SK-N-SH (cell line): ENCODE measurements around the gene TRIM8. TPM values are rescaled to one million over a fixed set of nuclear protein-coding genes. Genes with fewer than 3 reads are reported as not detected.

Experiments
- CTCF ChIA-PET: fragments of 300-600, 350-600 bp; formaldehyde crosslinking; extraction: SDS; loops from one replicate; lab custom pipeline; 2021; lab: Yijun Ruan, JAX
- POLR2A ChIA-PET: fragments of 350-600 bp; sonication (Branson Sonifier 250); formaldehyde crosslinking; extraction: SDS; loops from one replicate; lab custom pipeline; 2020; ENCODE audit warnings: antibody characterized with exemption, inconsistent platforms; lab: Yijun Ruan, JAX
- DNase-seq: peaks from one replicate; pipeline ENCODE4 v3.0.0; 2012
- H2AFZ ChIP-seq: fragments of 200-600 bp; sonication (generic); 2 replicates; pipeline ENCODE4 v1.8.1; 2016; ENCODE audit warnings: antibody characterized with exemption, mild to moderate bottlenecking, low read depth
- H3F3A ChIP-seq: fragments of 200-600 bp; sonication (generic); replicated peaks from 2 replicates; pipeline ENCODE3; 2016; ENCODE audit warnings: antibody characterized with exemption, mild to moderate bottlenecking; ENCODE audit not compliant: insufficient read depth
- H3K27ac ChIP-seq, 2 experiments: fragments of 200-500 bp in 1 of 2; fragments of 200-600 bp in 1 of 2; sonication (Bioruptor generic) in 1 of 2; sonication (generic), shearing (Covaris generic) in 1 of 2; 2 replicates each; pipeline versions ENCODE4 v1.5.1 to v1.6.1; 2014 to 2016; ENCODE audit warnings: low read depth in 2 of 2, inconsistent platforms in 1 of 2, low read length in 1 of 2, mild to moderate bottlenecking in 1 of 2, mixed read lengths in 1 of 2
- H3K27me3 ChIP-seq: fragments of 200-600 bp; sonication (generic), shearing (Covaris generic); 2 replicates; pipeline ENCODE4 v1.6.1; 2016; ENCODE audit warnings: mixed run types; ENCODE audit not compliant: insufficient read depth
- H3K36me3 ChIP-seq, 2 experiments: fragments of 200-500 bp in 1 of 2; fragments of 200-600 bp in 1 of 2; sonication (Bioruptor generic) in 1 of 2; sonication (generic) in 1 of 2; replicated peaks in 1 of 2; 2 replicates each; pipeline versions ENCODE3 to v1.5.1; 2014 to 2016; ENCODE audit warnings: low read length in 1 of 2, mild to moderate bottlenecking in 1 of 2; ENCODE audit not compliant: insufficient read depth in 2 of 2, control insufficient read depth in 1 of 2
- H3K4me1 ChIP-seq, 2 experiments: fragments of 200-500 bp in 1 of 2; fragments of 200-600 bp in 1 of 2; sonication (Bioruptor generic) in 1 of 2; sonication (generic), shearing (Covaris generic) in 1 of 2; 2 replicates each; pipeline versions ENCODE4 v1.5.1 to v1.6.1; 2014 to 2016; ENCODE audit warnings: low read depth in 1 of 2, low read length in 1 of 2, mixed run types in 1 of 2; ENCODE audit not compliant: insufficient read depth in 2 of 2, control insufficient read depth in 1 of 2
- H3K4me2 ChIP-seq: fragments of 200-600 bp; sonication (generic), shearing (Covaris generic); 2 replicates; pipeline ENCODE4 v1.6.1; 2017; ENCODE audit warnings: mixed run types
- H3K4me3 ChIP-seq, 2 experiments: fragments of 200-500 bp in 1 of 2; fragments of 200-600 bp in 1 of 2; sonication (Bioruptor generic) in 1 of 2; sonication (generic), shearing (Covaris generic) in 1 of 2; 2 replicates each; pipeline versions ENCODE4 v1.5.1 to v1.8.1; 2014 to 2016; ENCODE audit warnings: low read depth in 2 of 2, inconsistent platforms in 1 of 2, low read length in 1 of 2, mild to moderate bottlenecking in 1 of 2, mixed read lengths in 1 of 2, moderate library complexity in 1 of 2
- H3K79me2 ChIP-seq: fragments of 200-600 bp; sonication (generic); 2 replicates; pipeline ENCODE4 v1.8.1; 2017; ENCODE audit warnings: mild to moderate bottlenecking; ENCODE audit not compliant: insufficient read depth
- H3K9ac ChIP-seq: fragments of 200-600 bp; sonication (generic); 2 replicates; pipeline ENCODE4 v1.6.1; 2017; ENCODE audit warnings: mixed run types
- H3K9me2 ChIP-seq: fragments of 200-600 bp; sonication (generic); 2 replicates; pipeline ENCODE4 v1.6.1; 2017; ENCODE audit warnings: mixed run types
- H3K9me3 ChIP-seq: fragments of 200-600 bp; sonication (generic); 2 replicates; pipeline ENCODE4 v1.6.1; 2017; ENCODE audit warnings: mixed run types, mild to moderate bottlenecking, moderate library complexity
- H4K20me1 ChIP-seq: fragments of 200-600 bp; sonication (generic); 2 replicates; pipeline ENCODE4 v1.6.1; 2017; ENCODE audit warnings: mild to moderate bottlenecking, mixed run types; ENCODE audit not compliant: insufficient read depth
- FOSL2 ChIP-seq: IDR thresholded peaks from 2 replicates; pipeline ENCODE4 v1.4.0; 2012; ENCODE audit warnings: low read depth, mild to moderate bottlenecking, moderate library complexity, borderline replicate concordance
- FOXM1 ChIP-seq: IDR thresholded peaks from 2 replicates; pipeline ENCODE4 v1.4.0; 2012; ENCODE audit warnings: low read depth, mild to moderate bottlenecking
- JUND ChIP-seq: IDR thresholded peaks from 2 replicates; pipeline ENCODE4 v1.4.0; 2012
- MEF2A ChIP-seq: IDR thresholded peaks from 2 replicates; pipeline ENCODE4 v1.4.0; 2012; ENCODE audit warnings: low read depth, borderline replicate concordance
- MXI1 ChIP-seq: IDR thresholded peaks from 2 replicates; pipeline ENCODE4 v1.6.1; 2012; ENCODE audit warnings: mild to moderate bottlenecking, low read depth, low read length, improper control_type of control experiment
- NFIC ChIP-seq: IDR thresholded peaks from 2 replicates; pipeline ENCODE4 v1.4.0; 2012; ENCODE audit warnings: borderline replicate concordance
- NRF1 ChIP-seq: IDR thresholded peaks from 2 replicates; pipeline ENCODE4 v1.6.1; 2012; ENCODE audit warnings: low read depth, mild to moderate bottlenecking, low read length
- POLR2AphosphoS5 ChIP-seq: IDR thresholded peaks from 2 replicates; pipeline ENCODE4 v1.6.1; 2012; ENCODE audit warnings: low read depth, low read length
- RAD21 ChIP-seq: IDR thresholded peaks from 2 replicates; pipeline ENCODE4 v1.6.1; 2012; ENCODE audit warnings: mild to moderate bottlenecking, low read length
- RCOR1 ChIP-seq: fragments of 150-350 bp; IDR thresholded peaks from 2 replicates; pipeline ENCODE4 v1.6.1; 2017; ENCODE audit warnings: antibody characterized with exemption, low read length
- REST ChIP-seq: IDR thresholded peaks from 2 replicates; pipeline ENCODE4 v1.6.1; 2012; ENCODE audit warnings: mild to moderate bottlenecking, low read depth, low read length, moderate library complexity
- RFX5 ChIP-seq: IDR thresholded peaks from 2 replicates; pipeline ENCODE4 v1.6.1; 2012; ENCODE audit warnings: mild to moderate bottlenecking, improper control_type of control experiment, low read length
- RXRA ChIP-seq: IDR thresholded peaks from 2 replicates; pipeline ENCODE4 v1.4.0; 2012; ENCODE audit warnings: low read depth, mild to moderate bottlenecking, borderline replicate concordance
- SIN3A ChIP-seq: IDR thresholded peaks from 2 replicates; pipeline ENCODE4 v1.6.1; 2012; ENCODE audit warnings: low read depth, mild to moderate bottlenecking, low read length, moderate library complexity, borderline replicate concordance
- SMC3 ChIP-seq: IDR thresholded peaks from 2 replicates; pipeline ENCODE4 v1.6.1; 2012; ENCODE audit warnings: low read depth, low read length, improper control_type of control experiment
- USF1 ChIP-seq: IDR thresholded peaks from 2 replicates; pipeline ENCODE4 v1.4.0; 2012; ENCODE audit warnings: low read depth, borderline replicate concordance
- USF2 ChIP-seq: fragments of 150-350 bp; IDR thresholded peaks from 2 replicates; pipeline ENCODE4 v1.6.1; 2017; ENCODE audit warnings: antibody characterized with exemption, low read length, low read depth, borderline replicate concordance
- ZBTB33 ChIP-seq: IDR thresholded peaks from 2 replicates; pipeline ENCODE4 v1.4.0; 2012; ENCODE audit warnings: low read depth, borderline replicate concordance
- WGBS: methylation state at CpG from one replicate; pipeline ENCODE4 v1.1.6; 2017; ENCODE audit warnings: low lambda C conversion rate; 5-methylcytosine and 5-hydroxymethylcytosine counted together
- polyA plus RNA-seq, 3 experiments: library from polyadenylated mRNA; depleted of rRNA; stranded (reverse); fragments of >200 nt; gene quantifications; 2 replicates each; pipeline ENCODE4 v1.2.3, GENCODE V29; 2012

Gene TRIM8
- polyA plus RNA-seq, 1 of the 3 experiments (the other 2 are of a cell fraction), result 108 TPM

- TF ChIP-seq USF1 (no peak), SMC3 (no peak), MEF2A (no peak), RXRA (no peak), FOSL2 (no peak), RCOR1 (peak; percentile 54; the same call in 1 of the 2 replicates), POLR2AphosphoS5 (no peak), USF2 (no peak), NFIC (no peak)
These were observed 26.7 kb downstream of the TRIM8 start (continued) for GRCh38 chr10:102670871-102671434.

- Histone ChIP-seq H3K9me2 (no peaks in the 10 kb centered on the region), H3K4me3 (no peak overlapping the region), H3K79me2 (no peaks in the 10 kb centered on the region), H3K27me3 (no peaks in the 10 kb centered on the region), H3K36me3 (no peaks in the 10 kb centered on the region), H3K4me2 (peak overlapping the region; percentile 62; the same call in 1 of the 2 replicates), H3F3A (peaks cover 6% of the 10 kb centered on the region), H3K27ac (peak overlapping the region in 1 of 2 experiments; percentile 85; a peak in 2 of 4 replicates), H2AFZ (no peak overlapping the region), H3K4me1 (peaks cover 37 to 75% of the 10 kb centered on the region in 2 experiments), H4K20me1 (no peaks in the 10 kb centered on the region), H3K9me3 (no peaks in the 10 kb centered on the region), H3K9ac (no peak overlapping the region)
- CTCF ChIA-PET, result interaction anchor here (1.4 to 12.9 kb wide), 5 partner anchors 10 to 78 kb away, joined by 3 to 123 read pairs (median 13); partner anchors contain the start of genes ARL3, SFXN2 and TRIM8
- no peak for DNase-seq
- POLR2A ChIA-PET, result interaction anchor here (1.2 to 1.5 kb wide), 2 partner anchors 24 to 31 kb away, joined by 4 to 5 read pairs; no protein-coding TSS in a partner anchor
- no peak for TF ChIP-seq RFX5
- no peak for TF ChIP-seq MXI1
- no peak for TF ChIP-seq RAD21
- TF ChIP-seq JUND, result no peak
- no peak for TF ChIP-seq SIN3A
- no peak for TF ChIP-seq FOXM1
- TF ChIP-seq NRF1, result no peak
- no peak for TF ChIP-seq FOSL2
- TF ChIP-seq ZBTB33, result no peak
- TF ChIP-seq REST, result no peak
- 98% methylated on average over 13 of the region's 13 CpGs for WGBS
These were observed 29.0 kb downstream of the TRIM8 start for GRCh38 chr10:102673236-102673818.
